C4-2B (cell line): ENCODE data around the gene PRKAG1.

ENCODE experiments used
- CTCF ChIP-seq: fragments of 450-650 bp; conservative IDR thresholded peaks from 2 replicates; pipeline ENCODE4 v1.5.1; 2017; ENCODE audit warnings: mild to moderate bottlenecking
- ZFX ChIP-seq: fragments of 450-650 bp; IDR thresholded peaks from 2 replicates; pipeline ENCODE4 v1.6.1; 2017

DNA sequence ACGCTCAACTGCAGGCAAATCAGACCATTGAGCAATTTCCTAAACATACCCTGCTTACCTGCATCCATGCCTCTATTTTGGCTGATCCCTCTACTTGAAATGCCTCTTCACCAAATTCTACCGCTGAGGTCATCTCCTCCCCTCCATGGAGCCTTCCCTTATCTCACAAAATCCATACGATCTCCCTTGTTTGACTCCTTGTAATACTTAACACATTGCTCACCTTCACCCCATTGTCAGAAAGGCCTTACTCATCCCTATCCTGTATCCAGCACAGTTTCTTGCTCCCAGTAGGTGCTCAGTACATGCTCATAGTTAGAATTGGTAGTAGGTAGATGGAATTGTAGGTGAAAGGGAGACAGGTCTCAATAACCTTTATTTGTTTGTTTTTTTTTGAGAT lies 24.8 kb downstream of the PRKAG1 start:
- no peak for TF ChIP-seq CTCF
- no peak for TF ChIP-seq ZFX
